Endodermal cell (in vitro differentiated cells): Measurements from ENCODE around the gene TNFRSF14. TPM values are rescaled to one million over a fixed set of nuclear protein-coding genes. Genes with fewer than 3 reads are reported as not detected.

Experiments
- DNase-seq: peaks from one replicate; pipeline ENCODE4 v3.0.0-alpha.2; 2017
- H3K27ac ChIP-seq: 2 replicates; pipeline ENCODE4 v1.5.1; 2013; ENCODE audit warnings: mild to moderate bottlenecking, low read depth, low read length, moderate library complexity
- H3K27me3 ChIP-seq: 2 replicates; pipeline ENCODE4 v1.6.1; 2013; ENCODE audit warnings: mild to moderate bottlenecking, low read length, moderate library complexity; ENCODE audit not compliant: insufficient read depth, control insufficient read depth, poor library complexity, severe bottlenecking
- H3K36me3 ChIP-seq: 2 replicates; pipeline ENCODE4 v1.7.0; 2013; ENCODE audit warnings: mild to moderate bottlenecking, low read length, moderate library complexity; ENCODE audit not compliant: control insufficient read depth, insufficient read depth
- H3K4me1 ChIP-seq: one replicate; pipeline ENCODE4 v1.7.0; 2013; ENCODE audit warnings: low read length; ENCODE audit not compliant: control insufficient read depth, insufficient read depth
- H3K4me3 ChIP-seq: 2 replicates; pipeline ENCODE4 v1.5.1; 2013; ENCODE audit warnings: mild to moderate bottlenecking, low read length, moderate library complexity
- H3K9ac ChIP-seq: 2 replicates; pipeline ENCODE4 v1.6.1; 2013; ENCODE audit warnings: mild to moderate bottlenecking, low read length, moderate library complexity; ENCODE audit not compliant: poor library complexity, severe bottlenecking; ENCODE audit errors: extremely low read depth
- H3K9me3 ChIP-seq: 2 replicates; pipeline ENCODE4 v1.6.1; 2013; ENCODE audit warnings: mild to moderate bottlenecking, low read length, moderate library complexity; ENCODE audit not compliant: control insufficient read depth
- H3K27ac Mint-ChIP-seq: 2 replicates; pipeline ENCODE4 v1.8.0; 2020; ENCODE audit warnings: mixed read lengths
- H3K27me3 Mint-ChIP-seq: 2 replicates; pipeline ENCODE4 v1.8.0; 2021; ENCODE audit warnings: mild to moderate bottlenecking, mixed read lengths; ENCODE audit not compliant: insufficient read depth
- H3K36me3 Mint-ChIP-seq: 2 replicates; pipeline ENCODE4 v1.8.0; 2020; ENCODE audit warnings: low read depth, mixed read lengths
- H3K4me1 Mint-ChIP-seq: 2 replicates; pipeline ENCODE4 v1.8.0; 2020; ENCODE audit warnings: mixed read lengths
- H3K4me3 Mint-ChIP-seq: 2 replicates; pipeline ENCODE4 v1.8.0; 2020; ENCODE audit warnings: mild to moderate bottlenecking, moderate library complexity, mixed read lengths
- H3K9me3 Mint-ChIP-seq: 2 replicates; pipeline ENCODE4 v1.8.0; 2020; ENCODE audit warnings: mild to moderate bottlenecking, mixed read lengths
- CTCF ChIP-seq: fragments of 200-600 bp; sonication (generic); conservative IDR thresholded peaks from 2 replicates; pipeline ENCODE4 v1.5.0; 2021; ENCODE audit warnings: antibody characterized with exemption, mild to moderate bottlenecking
- WGBS, 2 experiments: methylation state at CpG; one replicate each; pipeline versions ENCODE4 v1.1.5 to v1.1.7; 2013; ENCODE audit warnings: missing lambda C conversion rate in 2 of 2, mixed read lengths in 1 of 2; ENCODE audit not compliant: insufficient coverage in 1 of 2, insufficient read length in 1 of 2; 5-methylcytosine and 5-hydroxymethylcytosine counted together
- total RNA-seq, 2 donors: library from RNA; stranded (reverse); fragmentation: NEBNext Ultra II Directional in 1 of 2; extraction: Animal tissue kit (Norgen Biotek cat#: 25700) in 1 of 2; gene quantifications; 2 replicates in 1 of 2; 3 replicates in 1 of 2; pipeline ENCODE4 v1.2.1, GENCODE V29; 2021

The TNFRSF14 gene
- total RNA-seq, 2 donors from 2014 or later: 0.29 to 0.46 TPM

- Histone ChIP-seq H3K9ac (no peak overlapping the region), H3K9me3 (no peaks in the 10 kb centered on the region), H3K27me3 (no peaks in the 10 kb centered on the region), H3K27ac (no peak overlapping the region), H3K4me3 (no peak overlapping the region), H3K36me3 (peaks cover 10% of the 10 kb centered on the region), H3K4me1 (no peaks in the 10 kb centered on the region)
- no peak overlapping the region for H3K4me3 Mint-ChIP-seq
- H3K4me1 Mint-ChIP-seq: no peaks in the 10 kb centered on the region
- no peak for DNase-seq
- TF ChIP-seq CTCF: no peak
- H3K27ac Mint-ChIP-seq: no peak overlapping the region
- H3K27me3 Mint-ChIP-seq: no peaks in the 10 kb centered on the region
- 91 to 95% methylated on average over 15 to 27 of the region's 27 CpGs for WGBS, 2 experiments
- H3K36me3 Mint-ChIP-seq: peaks cover 28% of the 10 kb centered on the region
- H3K9me3 Mint-ChIP-seq: no peaks in the 10 kb centered on the region
Measured at GRCh38 chr1:2510366-2511155, 45.6 kb upstream of the TNFRSF14 start.

- Histone ChIP-seq H3K4me3 (no peak overlapping the region), H3K9ac (no peak overlapping the region), H3K4me1 (no peaks in the 10 kb centered on the region), H3K27me3 (no peaks in the 10 kb centered on the region), H3K9me3 (no peaks in the 10 kb centered on the region), H3K27ac (no peak overlapping the region), H3K36me3 (peaks cover 18% of the 10 kb centered on the region)
- 94% methylated on average over 28 to 31 of the region's 31 CpGs for WGBS, 2 experiments
- Mint-ChIP-seq H3K36me3 (peaks cover 34% of the 10 kb centered on the region), H3K27ac (no peak overlapping the region), H3K4me1 (no peaks in the 10 kb centered on the region), H3K9me3 (no peaks in the 10 kb centered on the region), H3K4me3 (no peak overlapping the region), H3K27me3 (no peaks in the 10 kb centered on the region)
- TF ChIP-seq CTCF: no peak
- no peak for DNase-seq
Measured at GRCh38 chr1:2512862-2513421, 43.2 kb upstream of the TNFRSF14 start.

- Mint-ChIP-seq H3K27me3 (no peaks in the 10 kb centered on the region), H3K36me3 (peaks cover 37% of the 10 kb centered on the region), H3K9me3 (no peaks in the 10 kb centered on the region), H3K4me1 (no peaks in the 10 kb centered on the region), H3K4me3 (no peak overlapping the region), H3K27ac (no peak overlapping the region)
- Histone ChIP-seq H3K9me3 (no peaks in the 10 kb centered on the region), H3K9ac (no peak overlapping the region), H3K36me3 (peaks cover 28% of the 10 kb centered on the region), H3K4me3 (no peak overlapping the region), H3K4me1 (no peaks in the 10 kb centered on the region), H3K27ac (no peak overlapping the region), H3K27me3 (no peaks in the 10 kb centered on the region)
- no peak for TF ChIP-seq CTCF
- 96 to 97% methylated on average over 32 to 43 of the region's 43 CpGs for WGBS, 2 experiments
- no peak for DNase-seq
Measured at GRCh38 chr1:2513939-2514652, 42.1 kb upstream of the TNFRSF14 start.
